Body of pancreas (tissue), 4 donors: ENCODE measurements around the gene MAST3. TPM values are rescaled to one million over a fixed set of nuclear protein-coding genes. Genes with fewer than 3 reads are reported as not detected.

ENCODE experiments used
- ATAC-seq: fragments of 150-250 bp; one replicate; pipeline ENCODE4 v1.9.1; 2016
- DNase-seq, 4 donors: peaks; one replicate each; pipeline ENCODE4 v3.0.0-alpha.2; 2019
- H3K27ac ChIP-seq, 4 donors: fragments of 200-600 bp; sonication (generic); 1 replicate in 3 of 4; 2 replicates in 1 of 4; pipeline versions ENCODE4 v1.5.1 to v1.6.1; 2016 to 2019; ENCODE audit warnings: mild to moderate bottlenecking in 1 of 4, mixed read lengths in 1 of 4, moderate library complexity in 1 of 4
- H3K27me3 ChIP-seq, 2 donors: fragments of 200-600 bp; sonication (generic); one replicate each; pipeline ENCODE4 v1.6.0; 2016; ENCODE audit warnings: mild to moderate bottlenecking in 1 of 2
- H3K36me3 ChIP-seq, 2 donors: fragments of 200-600 bp; sonication (generic); replicated peaks in 1 of 2; 2 replicates each; pipeline ENCODE4 v1.5.1; 2016; ENCODE audit warnings: low read depth in 2 of 2; ENCODE audit not compliant: insufficient read depth in 1 of 2
- H3K4me1 ChIP-seq: fragments of 200-600 bp; sonication (generic); one replicate; pipeline ENCODE4 v1.6.0; 2016
- H3K4me3 ChIP-seq, 2 donors: fragments of 200-600 bp; sonication (generic); 1 replicate in 1 of 2; 2 replicates in 1 of 2; pipeline ENCODE4 v1.5.1; 2016 to 2019
- H3K9me3 ChIP-seq, 3 donors: fragments of 200-600 bp; sonication (generic); 1 replicate in 2 of 3; 2 replicates in 1 of 3; pipeline ENCODE4 v1.5.1; 2016
- CTCF ChIP-seq, 7 experiments: fragments of 450-650 bp in 4 of 7; fragments of 200-600 bp in 3 of 7; sonication (generic) in 3 of 7; IDR thresholded peaks; one replicate each; pipeline ENCODE4 v1.5.1; 2016 to 2019; ENCODE audit warnings: antibody characterized with exemption in 7 of 7
- POLR2A ChIP-seq, 3 donors: fragments of 450-650 bp; IDR thresholded peaks; one replicate each; pipeline ENCODE4 v1.6.1; 2016; ENCODE audit warnings: antibody characterized with exemption in 3 of 3, mild to moderate bottlenecking in 2 of 3
- WGBS, 2 donors: methylation state at CpG; one replicate each; pipeline ENCODE4 v1.1.5; 2017; 5-methylcytosine and 5-hydroxymethylcytosine counted together
- intact Hi-C: fragments of 100-400 bp; cut with DNase I; formaldehyde crosslinking; loops from one replicate; pipeline ENCODE4 v1.15.1; 2023
- total RNA-seq, 2 donors: library from RNA; depleted of rRNA; stranded (reverse); fragments of >200 nt; gene quantifications; one replicate each; pipeline ENCODE4 v1.1.0, GENCODE V29; 2016

MAST3 gene
- total RNA-seq, 2 donors from 2014 or later: 17.6 to 35.3 TPM

- intact Hi-C loops: loop anchor here (2.0 to 5.0 kb wide), 2 partner anchors 51 to 118 kb away; partner anchors contain the start of gene ARRDC2
- Histone ChIP-seq H3K4me3 (no peak overlapping the region), H3K27me3 (no peaks in the 10 kb centered on the region), H3K9me3 (no peaks in the 10 kb centered on the region), H3K27ac (no peak overlapping the region), H3K36me3 (no peaks in the 10 kb centered on the region), H3K4me1 (peaks cover 13% of the 10 kb centered on the region)
- no peak for ATAC-seq
- TF ChIP-seq CTCF (IDR thresholded peaks at IDR 0.05) (no peak), POLR2A (IDR thresholded peaks at IDR 0.05) (no peak)
- no peak for DNase-seq
- WGBS, 2 donors: 71 to 80% methylated on average over 3 to 5 of the region's 5 CpGs
Measured at GRCh38 chr19:18059902-18060301, 37.7 kb upstream of the MAST3 start.

- intact Hi-C loops: loop anchor here (5.0 kb wide), 1 partner anchor 118 kb away; no protein-coding TSS in a partner anchor
- ATAC-seq: no peak
- WGBS, 2 donors: 68 to 70% methylated on average over 4 to 6 of the region's 6 CpGs
- Histone ChIP-seq H3K4me1 (peaks cover 13% of the 10 kb centered on the region), H3K9me3 (no peaks in the 10 kb centered on the region), H3K27me3 (no peaks in the 10 kb centered on the region), H3K27ac (no peak overlapping the region), H3K36me3 (no peaks in the 10 kb centered on the region), H3K4me3 (no peak overlapping the region)
- DNase-seq: no peak
- no peak for TF ChIP-seq POLR2A (IDR thresholded peaks at IDR 0.05)
- TF ChIP-seq CTCF (IDR thresholded peaks at IDR 0.05): no peak
Measured at GRCh38 chr19:18060472-18060871, 37.1 kb upstream of the MAST3 start.

GRCh38 chr19:18062028-18062427 lies 35.5 kb upstream of the MAST3 start:
- TF ChIP-seq POLR2A (IDR thresholded peaks at IDR 0.05) (no peak), CTCF (IDR thresholded peaks at IDR 0.05) (no peak)

GRCh38 chr19:18063463-18063862 lies 34.1 kb upstream of the MAST3 start:
- ATAC-seq (no peak), DNase-seq (no peak)
- WGBS, 2 donors: 66 to 70% methylated on average over 5 of the region's 5 CpGs
- TF ChIP-seq CTCF (IDR thresholded peaks at IDR 0.05) (no peak), POLR2A (IDR thresholded peaks at IDR 0.05) (no peak)
- Histone ChIP-seq H3K27me3 (no peaks in the 10 kb centered on the region), H3K4me1 (peaks cover 3% of the 10 kb centered on the region), H3K9me3 (no peaks in the 10 kb centered on the region), H3K4me3 (no peak overlapping the region), H3K27ac (no peak overlapping the region), H3K36me3 (no peaks in the 10 kb centered on the region)
- intact Hi-C loops: loop anchor here (5.0 kb wide), 1 partner anchor 121 kb away; no protein-coding TSS in a partner anchor

More at GRCh38 chr19:18062028-18062427, 35.5 kb upstream of the MAST3 start:
- Histone ChIP-seq H3K36me3 (no peaks in the 10 kb centered on the region), H3K9me3 (no peaks in the 10 kb centered on the region), H3K4me1 (peaks cover 13% of the 10 kb centered on the region), H3K27ac (no peak overlapping the region), H3K27me3 (no peaks in the 10 kb centered on the region), H3K4me3 (no peak overlapping the region)
- ATAC-seq (no peak), DNase-seq (no peak)
- 43 to 45% methylated on average over 8 of the region's 8 CpGs for WGBS, 2 donors
- intact Hi-C loops: loop anchor here (5.0 kb wide), 1 partner anchor 120 kb away; no protein-coding TSS in a partner anchor

GRCh38 chr19:18065173-18065495 lies 32.4 kb upstream of the MAST3 start:
- no peak for DNase-seq
- Histone ChIP-seq H3K9me3 (no peaks in the 10 kb centered on the region), H3K4me1 (no peaks in the 10 kb centered on the region), H3K27ac (no peak overlapping the region), H3K4me3 (no peak overlapping the region), H3K36me3 (no peaks in the 10 kb centered on the region), H3K27me3 (no peaks in the 10 kb centered on the region)
- ATAC-seq: no peak
- intact Hi-C loops: no loop called here
- TF ChIP-seq CTCF (IDR thresholded peaks at IDR 0.05): no peak
- no peak for TF ChIP-seq POLR2A (IDR thresholded peaks at IDR 0.05)
- 78% methylated on average over 1 of the region's 1 CpG; no CpG with 5 or more reads in 1 of the 2 donors for WGBS, 2 donors
